Endometrial microvascular endothelial cells (primary cell): Measurements from ENCODE around the gene HPGDS. TPM values are rescaled to one million over a fixed set of nuclear protein-coding genes. Genes with fewer than 3 reads are reported as not detected.
"Not testable (repeated sequence)": the region's sequence is repeated elsewhere in the genome, so short reads cannot be mapped to it uniquely, and the experiment has no call there.

Experiments used
- in situ Hi-C: cut with HindIII; loops from 2 replicates; pipeline ENCODE4 v1.10.0; 2017; ENCODE audit warnings: low sequenced_read_pairs, low pct_unique_long_range_greater_than_20kb; ENCODE audit errors: inconsistent ontology term
- total RNA-seq: library from RNA; depleted of rRNA; stranded (reverse); fragments of >200 nt; gene quantifications from one replicate; pipeline ENCODE4 v1.2.3, GENCODE V29; 2015; ENCODE audit errors: inconsistent ontology term

The HPGDS gene
- total RNA-seq, 1 donor from 2014 or later: not detected

GRCh38 chr4:94334962-94335361 is 7.7 kb downstream of the HPGDS start:
- in situ Hi-C loops: no loop called here

- in situ Hi-C loops: no loop called here
These were observed 8.2 kb downstream of the HPGDS start for GRCh38 chr4:94334476-94334875.

- in situ Hi-C loops: no loop called here
These were observed 8.8 kb downstream of the HPGDS start for GRCh38 chr4:94333866-94334265.

GRCh38 chr4:94332983-94333590 is 9.5 kb downstream of the HPGDS start:
- in situ Hi-C loops: no loop called here

GRCh38 chr4:94329933-94330332 is 12.7 kb downstream of the HPGDS start:
- in situ Hi-C loops: no loop called here

GRCh38 chr4:94325835-94326234 is 16.8 kb downstream of the HPGDS start:
- in situ Hi-C loops: no loop called here

- in situ Hi-C loops: not testable (repeated sequence)
These were observed 22.7 kb downstream of the HPGDS start for GRCh38 chr4:94319927-94320326.

GRCh38 chr4:94307231-94307871 is 35.3 kb downstream of the HPGDS start:
- in situ Hi-C loops: no loop called here

GRCh38 chr4:94306713-94307112 is 35.9 kb downstream of the HPGDS start:
- in situ Hi-C loops: no loop called here

- in situ Hi-C loops: no loop called here
These were observed 37.0 kb downstream of the HPGDS start for GRCh38 chr4:94305466-94306225.

- in situ Hi-C loops: no loop called here
These were observed 38.2 kb downstream of the HPGDS start for GRCh38 chr4:94304365-94304971.

GRCh38 chr4:94302191-94302590 is 40.4 kb downstream of the HPGDS start:
- in situ Hi-C loops: no loop called here

- in situ Hi-C loops: no loop called here
These were observed 43.8 kb downstream of the HPGDS start for GRCh38 chr4:94298725-94299252.

- in situ Hi-C loops: not testable (repeated sequence)
These were observed 47.2 kb downstream of the HPGDS start for GRCh38 chr4:94295473-94295872.

GRCh38 chr4:94293981-94294380 is 48.7 kb downstream of the HPGDS start:
- in situ Hi-C loops: not testable (repeated sequence)

GRCh38 chr4:94290245-94290644 is 52.4 kb downstream of the HPGDS start:
- in situ Hi-C loops: no loop called here

GRCh38 chr4:94285666-94286065 is 57.0 kb downstream of the HPGDS start:
- in situ Hi-C loops: no loop called here

GRCh38 chr4:94284889-94285288 is 57.7 kb downstream of the HPGDS start:
- in situ Hi-C loops: no loop called here

- in situ Hi-C loops: no loop called here
These were observed 63.9 kb downstream of the HPGDS start for GRCh38 chr4:94278781-94279180.
